ENCODE data around the gene EBPL. TPM values are rescaled to one million over a fixed set of nuclear protein-coding genes. Genes with fewer than 3 reads are reported as not detected.
A peak's percentile ranks its signal among the peaks of the same experiment; 100 is the strongest.
"Not testable (repeated sequence)": the region's sequence is repeated elsewhere in the genome, so short reads cannot be mapped to it uniquely, and the experiment has no call there.

EBPL gene
- total and polyA plus RNA-seq, 7 experiments from 2014 or later, result 13.3 to 74.6 (median 20.7) TPM

DNA sequence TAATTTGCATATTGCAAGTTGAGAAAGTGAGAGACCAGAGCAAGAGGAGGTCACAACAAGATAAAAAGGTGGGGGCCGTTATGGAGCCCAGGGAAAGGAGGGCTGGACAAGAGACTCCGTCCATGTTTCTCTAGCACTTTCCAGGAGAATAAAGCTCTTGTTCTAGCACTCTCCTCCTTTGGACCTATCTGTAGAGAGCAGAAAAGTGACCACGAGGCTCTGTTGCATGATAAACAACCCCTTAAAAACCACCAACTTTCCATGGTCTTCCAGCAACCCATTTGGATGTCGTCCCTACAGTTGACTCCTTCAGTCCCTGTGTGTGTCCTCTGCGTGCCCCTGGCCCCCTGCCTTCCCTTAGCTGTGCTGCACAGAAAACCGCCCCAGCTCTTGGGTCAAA lies 67.1 kb downstream of the EBPL start:
- no peak overlapping the region for H3K27ac ChIP-seq (ENCODE audit: low read depth, low read length)
- no peaks in the 10 kb centered on the region for H3K9me3 ChIP-seq (ENCODE audit: control insufficient read depth in 2 of 3, low read length in 3 of 3)
- peaks cover 0 to 5% of the 10 kb centered on the region in 2 donors for H3K4me1 ChIP-seq (ENCODE audit: control insufficient read depth in 2 of 2, insufficient read depth in 2 of 2, low read length in 2 of 2)
- no peaks in the 10 kb centered on the region for H3K36me3 Mint-ChIP-seq
- no peaks in the 10 kb centered on the region for H3K9me3 Mint-ChIP-seq
- ChIA-PET CTCF (no interaction called here), POLR2A (interaction anchor here (0.6 kb wide), 1 partner anchor 1331 kb away, joined by 3 read pairs; no protein-coding TSS in a partner anchor)
- H3K27ac Mint-ChIP-seq, result no peak overlapping the region
- no peaks in the 10 kb centered on the region for H3K36me3 ChIP-seq (ENCODE audit: control insufficient read depth in 2 of 3, insufficient read depth in 3 of 3, low read length in 3 of 3)
- H3K4me3 ChIP-seq (ENCODE audit: low read length), result no peak overlapping the region
- DNase-seq (no peak), ATAC-seq (no peak)
- H3K4me3 Mint-ChIP-seq, result no peak overlapping the region
- intact Hi-C loops (cut with micrococcal nuclease), result no loop called here
- peaks cover 0 to 23% (median 15%) of the 10 kb centered on the region in 7 donors for H3K4me1 Mint-ChIP-seq
- H3K27me3 ChIP-seq (ENCODE audit: control insufficient read depth in 2 of 2, insufficient read depth in 2 of 2, low read length in 2 of 2), result no peaks in the 10 kb centered on the region
- H3K27me3 Mint-ChIP-seq, result peaks cover 0 to 4% (median 0%) of the 10 kb centered on the region in 5 donors

DNA sequence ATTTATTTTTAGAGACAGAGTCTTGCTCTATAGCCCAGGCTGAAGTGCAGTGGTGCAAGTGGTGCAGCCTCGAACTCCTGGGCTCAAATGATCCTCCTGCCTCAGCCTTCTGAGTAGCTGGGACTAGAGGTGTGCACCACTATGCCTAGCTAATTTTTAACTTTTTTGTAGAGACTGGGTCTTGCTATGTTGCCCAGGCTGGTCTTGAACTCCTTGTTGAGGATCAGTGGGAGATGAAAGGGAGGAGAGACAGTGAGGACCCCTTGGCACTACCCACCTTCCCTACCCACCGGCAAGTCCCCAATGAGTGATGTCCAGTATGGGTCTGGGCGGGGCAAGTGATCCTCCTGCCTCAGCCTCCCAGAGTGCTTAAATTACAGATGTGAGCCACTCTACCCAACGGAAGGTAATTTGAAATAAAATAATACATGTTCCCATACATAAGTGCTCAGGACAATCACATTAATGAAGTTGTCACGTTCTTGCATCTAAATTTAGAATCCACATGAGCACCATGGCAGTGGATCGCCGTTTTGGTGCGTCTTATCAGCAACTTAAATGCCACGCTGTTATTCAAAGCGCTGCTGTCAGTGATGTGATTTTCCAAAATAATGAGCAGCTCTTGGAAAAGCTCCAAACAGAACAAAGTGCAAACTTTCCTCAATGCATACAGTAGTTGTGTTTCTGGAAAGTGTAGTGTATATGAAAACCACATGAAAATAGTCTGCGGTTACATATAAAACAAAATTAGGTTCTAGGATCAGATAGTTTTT lies 68.9 kb downstream of the EBPL start:
- ATAC-seq (no peak), DNase-seq (no peak)
- H3K4me1 ChIP-seq (ENCODE audit: control insufficient read depth in 2 of 2, insufficient read depth in 2 of 2, low read length in 2 of 2), result no peaks in the 10 kb centered on the region
- Mint-ChIP-seq H3K27ac (no peak overlapping the region), H3K9me3 (no peaks in the 10 kb centered on the region), H3K4me1 (peaks cover 0 to 10% (median 0%) of the 10 kb centered on the region in 7 donors), H3K36me3 (no peaks in the 10 kb centered on the region), H3K27me3 (peaks cover 0 to 5% (median 3%) of the 10 kb centered on the region in 5 donors), H3K4me3 (no peak overlapping the region)
- CTCF ChIA-PET, result interaction anchor here (0.6 kb wide), 1 partner anchor 84 kb away, joined by 4 read pairs; no protein-coding TSS in a partner anchor
- no peaks in the 10 kb centered on the region for H3K27me3 ChIP-seq (ENCODE audit: control insufficient read depth in 2 of 2, insufficient read depth in 2 of 2, low read length in 2 of 2)
- intact Hi-C loops (cut with micrococcal nuclease), result no loop called here
- no peaks in the 10 kb centered on the region for H3K36me3 ChIP-seq (ENCODE audit: control insufficient read depth in 2 of 3, insufficient read depth in 3 of 3, low read length in 3 of 3)
- POLR2A ChIA-PET, result no interaction called here
- no peak overlapping the region for H3K4me3 ChIP-seq (ENCODE audit: low read length)
- no peaks in the 10 kb centered on the region for H3K9me3 ChIP-seq (ENCODE audit: control insufficient read depth in 2 of 3, low read length in 3 of 3)
- H3K27ac ChIP-seq (ENCODE audit: low read depth, low read length), result no peak overlapping the region

DNA sequence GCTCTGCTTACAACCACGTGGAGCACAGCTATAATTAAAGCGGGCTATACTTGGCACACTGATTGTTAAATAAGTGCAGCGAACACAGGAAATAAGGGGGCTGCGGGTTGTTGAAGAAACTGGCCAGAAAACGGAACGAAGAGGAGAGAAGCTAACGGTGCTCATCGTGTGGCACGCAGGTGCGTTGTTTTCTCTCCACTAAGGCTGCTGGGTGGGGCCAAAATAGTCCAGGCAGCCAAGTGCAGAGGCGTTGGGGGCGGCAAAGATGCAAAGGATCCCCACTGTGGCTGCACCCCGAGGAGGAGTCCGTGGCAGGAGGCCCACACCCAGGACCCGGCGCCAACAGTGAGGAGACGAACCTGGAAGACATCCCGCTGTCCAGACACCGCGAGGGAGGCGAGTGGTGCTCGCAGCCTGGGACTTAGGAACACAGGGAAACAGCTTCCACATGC lies 71.1 kb downstream of the EBPL start:
- no peaks in the 10 kb centered on the region for H3K4me1 ChIP-seq (ENCODE audit: control insufficient read depth in 2 of 2, insufficient read depth in 2 of 2, low read length in 2 of 2)
- ATAC-seq (no peak), DNase-seq (no peak)
- no peaks in the 10 kb centered on the region for H3K9me3 Mint-ChIP-seq
- H3K4me3 ChIP-seq (ENCODE audit: low read length), result no peak overlapping the region
- intact Hi-C loops (cut with micrococcal nuclease), result no loop called here
- peaks cover 0 to 5% (median 0%) of the 10 kb centered on the region in 7 donors for H3K4me1 Mint-ChIP-seq
- CTCF ChIA-PET, result interaction anchor here (0.6 kb wide), 1 partner anchor 58 kb away, joined by 6 read pairs; no protein-coding TSS in a partner anchor
- POLR2A ChIA-PET, result interaction anchor here (0.6 kb wide), 1 partner anchor 466 kb away, joined by 3 read pairs; no protein-coding TSS in a partner anchor
- H3K27ac ChIP-seq (ENCODE audit: low read depth, low read length), result no peak overlapping the region
- H3K36me3 ChIP-seq (ENCODE audit: control insufficient read depth in 2 of 3, insufficient read depth in 3 of 3, low read length in 3 of 3), result no peaks in the 10 kb centered on the region
- no peaks in the 10 kb centered on the region for H3K36me3 Mint-ChIP-seq
- H3K4me3 Mint-ChIP-seq, result peak overlapping the region in 8 of 10 donors; percentile 37 to 73 (median 54)
- H3K27me3 ChIP-seq (ENCODE audit: control insufficient read depth in 2 of 2, insufficient read depth in 2 of 2, low read length in 2 of 2), result no peaks in the 10 kb centered on the region
- H3K9me3 ChIP-seq (ENCODE audit: control insufficient read depth in 2 of 3, low read length in 3 of 3), result no peaks in the 10 kb centered on the region
- H3K27ac Mint-ChIP-seq, result no peak overlapping the region
- H3K27me3 Mint-ChIP-seq, result peaks cover 0 to 7% (median 3%) of the 10 kb centered on the region in 5 donors

- intact Hi-C loops (cut with micrococcal nuclease), result no loop called here
- no peaks in the 10 kb centered on the region for H3K9me3 ChIP-seq (ENCODE audit: control insufficient read depth in 2 of 3, low read length in 3 of 3)
- peaks cover 0 to 10% (median 3%) of the 10 kb centered on the region in 5 donors for H3K27me3 Mint-ChIP-seq
Measured at GRCh38 chr13:49616676-49617065, 74.6 kb downstream of the EBPL start.

GRCh38 chr13:49615836-49616675 lies 75.2 kb downstream of the EBPL start:
- H3K4me1 ChIP-seq (ENCODE audit: control insufficient read depth in 2 of 2, insufficient read depth in 2 of 2, low read length in 2 of 2), result no peaks in the 10 kb centered on the region
- Mint-ChIP-seq H3K27me3 (peaks cover 0 to 8% (median 3%) of the 10 kb centered on the region in 5 donors), H3K4me1 (peaks cover 0 to 5% (median 0%) of the 10 kb centered on the region in 7 donors), H3K4me3 (no peak overlapping the region), H3K36me3 (peaks cover 0 to 3% (median 0%) of the 10 kb centered on the region in 5 donors), H3K9me3 (peaks cover 0 to 14% (median 4%) of the 10 kb centered on the region in 11 donors), H3K27ac (no peak overlapping the region)
- DNase-seq (no peak), ATAC-seq (no peak)
- intact Hi-C loops (cut with micrococcal nuclease), result no loop called here
- H3K9me3 ChIP-seq (ENCODE audit: control insufficient read depth in 2 of 3, low read length in 3 of 3), result no peaks in the 10 kb centered on the region
- no peak overlapping the region for H3K4me3 ChIP-seq (ENCODE audit: low read length)
- H3K27me3 ChIP-seq (ENCODE audit: control insufficient read depth in 2 of 2, insufficient read depth in 2 of 2, low read length in 2 of 2), result no peaks in the 10 kb centered on the region
- POLR2A ChIA-PET, result no interaction called here
- no peak overlapping the region for H3K27ac ChIP-seq (ENCODE audit: low read depth, low read length)
- no peaks in the 10 kb centered on the region for H3K36me3 ChIP-seq (ENCODE audit: control insufficient read depth in 2 of 3, insufficient read depth in 3 of 3, low read length in 3 of 3)
- CTCF ChIA-PET, result interaction anchor here (0.6 kb wide), 1 partner anchor 13 kb away, joined by 6 read pairs; no protein-coding TSS in a partner anchor

More at GRCh38 chr13:49616676-49617065, 74.6 kb downstream of the EBPL start:
- no peaks in the 10 kb centered on the region for H3K36me3 Mint-ChIP-seq
- Histone ChIP-seq H3K27me3 (ENCODE audit: control insufficient read depth in 2 of 2, insufficient read depth in 2 of 2, low read length in 2 of 2) (no peaks in the 10 kb centered on the region), H3K4me1 (ENCODE audit: control insufficient read depth in 2 of 2, insufficient read depth in 2 of 2, low read length in 2 of 2) (no peaks in the 10 kb centered on the region), H3K36me3 (ENCODE audit: control insufficient read depth in 2 of 3, insufficient read depth in 3 of 3, low read length in 3 of 3) (no peaks in the 10 kb centered on the region), H3K4me3 (ENCODE audit: low read length) (no peak overlapping the region), H3K27ac (ENCODE audit: low read depth, low read length) (no peak overlapping the region)
- DNase-seq (no peak), ATAC-seq (no peak)
- ChIA-PET POLR2A (no interaction called here), CTCF (interaction anchor here (0.6 kb wide), 1 partner anchor 14 kb away, joined by 6 read pairs; no protein-coding TSS in a partner anchor)
- no peak overlapping the region for H3K4me3 Mint-ChIP-seq
- peaks cover 0 to 8% (median 4%) of the 10 kb centered on the region in 11 donors for H3K9me3 Mint-ChIP-seq
- H3K27ac Mint-ChIP-seq, result no peak overlapping the region
- H3K4me1 Mint-ChIP-seq, result peaks cover 0 to 5% (median 0%) of the 10 kb centered on the region in 7 donors

- CTCF ChIA-PET, result interaction anchor here (0.6 to 1.6 kb wide), 3 partner anchors 30 to 167 kb away, joined by 3 to 4 read pairs (median 3); partner anchors contain the start of gene SETDB2
- H3K9me3 ChIP-seq (ENCODE audit: control insufficient read depth in 2 of 3, low read length in 3 of 3); H3K4me1 Mint-ChIP-seq; H3K36me3 ChIP-seq (ENCODE audit: control insufficient read depth in 2 of 3, insufficient read depth in 3 of 3, low read length in 3 of 3); H3K27ac Mint-ChIP-seq; ATAC-seq; H3K4me1 ChIP-seq (ENCODE audit: control insufficient read depth in 2 of 2, insufficient read depth in 2 of 2, low read length in 2 of 2); H3K27ac ChIP-seq (ENCODE audit: low read depth, low read length); H3K4me3 Mint-ChIP-seq; H3K4me3 ChIP-seq (ENCODE audit: low read length); DNase-seq; POLR2A ChIA-PET; H3K27me3 ChIP-seq (ENCODE audit: control insufficient read depth in 2 of 2, insufficient read depth in 2 of 2, low read length in 2 of 2); H3K36me3 Mint-ChIP-seq; intact Hi-C loops (cut with micrococcal nuclease): not testable (repeated sequence)
- Mint-ChIP-seq H3K9me3 (peaks cover 0 to 16% (median 4%) of the 10 kb centered on the region in 11 donors), H3K27me3 (peaks cover 0 to 12% (median 0%) of the 10 kb centered on the region in 5 donors)
Measured at GRCh38 chr13:49612042-49612441, 79.2 kb downstream of the EBPL start.
